Naive thymus-derived CD8-positive, alpha-beta T cell (primary cell): ENCODE data around the gene RB1. TPM values are rescaled to one million over a fixed set of nuclear protein-coding genes. Genes with fewer than 3 reads are reported as not detected.

Experiments
- ATAC-seq, 2 donors: fragments of 150-1000 bp; cut with Tn5 transposase in 1 of 2; sonication (Bioruptor Pico), chemical (Tn5 transposase) in 1 of 2; 1 replicate in 1 of 2; 2 replicates in 1 of 2; pipeline ENCODE4 v1.10.0; 2021; ENCODE audit warnings: mild to moderate bottlenecking in 2 of 2, moderate library complexity in 2 of 2
- POLR2A ChIA-PET: fragments of 350-600 bp; sonication (Branson Sonifier 250); formaldehyde crosslinking; loops from one replicate; lab custom pipeline; 2021; ENCODE audit warnings: antibody characterized with exemption; lab: Charles Lee
- DNase-seq, 10 donors: peaks; one replicate each; pipeline versions ENCODE4 v3.0.0 to v3.0.0-alpha.2; 2020 to 2022
- H3K27ac Mint-ChIP-seq, 10 donors: one replicate each; pipeline ENCODE4 v1.8.0; 2020 to 2022; ENCODE audit warnings: mild to moderate bottlenecking in 10 of 10, mixed read lengths in 10 of 10, moderate library complexity in 4 of 10, inconsistent platforms in 1 of 10
- H3K27me3 Mint-ChIP-seq, 5 donors: one replicate each; pipeline ENCODE4 v1.8.0; 2021 to 2022; ENCODE audit warnings: mixed read lengths in 5 of 5
- H3K36me3 Mint-ChIP-seq, 3 donors: one replicate each; pipeline ENCODE4 v1.8.0; 2020 to 2022; ENCODE audit warnings: mixed read lengths in 3 of 3, mild to moderate bottlenecking in 2 of 3, inconsistent platforms in 1 of 3
- H3K4me1 Mint-ChIP-seq, 4 donors: one replicate each; pipeline ENCODE4 v1.8.0; 2021 to 2022; ENCODE audit warnings: mixed read lengths in 4 of 4
- H3K4me3 Mint-ChIP-seq, 10 donors: one replicate each; pipeline ENCODE4 v1.8.0; 2020 to 2022; ENCODE audit warnings: mild to moderate bottlenecking in 10 of 10, mixed read lengths in 10 of 10, moderate library complexity in 6 of 10, inconsistent platforms in 1 of 10
- H3K9me3 Mint-ChIP-seq, 9 donors: one replicate each; pipeline ENCODE4 v1.8.0; 2020 to 2022; ENCODE audit warnings: mixed read lengths in 9 of 9, mild to moderate bottlenecking in 3 of 9, inconsistent platforms in 1 of 9, moderate library complexity in 1 of 9
- polyA plus RNA-seq, 3 donors: library from polyadenylated mRNA; unstranded; fragments of 300-500 nt; fragmentation: Illumina TruSeq; gene quantifications; one replicate each; pipeline ENCODE4 v1.2.3, GENCODE V29; 2021
- total RNA-seq, 8 experiments: library from RNA in 2 of 8; stranded (reverse) in 2 of 8; gene quantifications; one replicate each; pipeline ENCODE4 v1.2.3 and lab custom pipeline; 2021 to 2026

Gene RB1
- total and polyA plus RNA-seq, 5 experiments from 2014 or later = 11.9 to 32.6 (median 18.0) TPM

GRCh38 chr13:48400850-48401291, 97.3 kb downstream of the RB1 start:
- ATAC-seq (peak; percentile 62 to 63), DNase-seq (no peak)
- H3K4me1 Mint-ChIP-seq = peaks cover 11 to 50% (median 37%) of the 10 kb centered on the region in 4 donors
- H3K27me3 Mint-ChIP-seq = no peaks in the 10 kb centered on the region
- peaks cover 0 to 5% (median 0%) of the 10 kb centered on the region in 9 donors for H3K9me3 Mint-ChIP-seq
- peaks cover 0 to 6% (median 4%) of the 10 kb centered on the region in 3 donors for H3K36me3 Mint-ChIP-seq
- H3K27ac Mint-ChIP-seq = peak overlapping the region in 5 of 10 donors; percentile 11 to 77 (median 49)
- H3K4me3 Mint-ChIP-seq = peak overlapping the region in 6 of 10 donors; percentile 8 to 54 (median 48)
- POLR2A ChIA-PET = interaction anchor here (1.2 kb wide), 1 partner anchor 131 kb away, joined by 4 read pairs; no protein-coding TSS in a partner anchor

- ATAC-seq = no peak
Observed at GRCh38 chr13:48401480-48401879, 97.9 kb downstream of the RB1 start.

GRCh38 chr13:48402325-48402932, 98.9 kb downstream of the RB1 start:
- Mint-ChIP-seq H3K27me3 (no peaks in the 10 kb centered on the region), H3K27ac (peak overlapping the region in 2 of 10 donors; percentile 79), H3K9me3 (no peaks in the 10 kb centered on the region), H3K36me3 (peaks cover 0 to 6% (median 0%) of the 10 kb centered on the region in 3 donors), H3K4me3 (no peak overlapping the region), H3K4me1 (peaks cover 16 to 62% (median 42%) of the 10 kb centered on the region in 4 donors)
- DNase-seq (no peak), ATAC-seq (no peak)
- POLR2A ChIA-PET = no interaction called here

More at GRCh38 chr13:48401480-48401879, 97.9 kb downstream of the RB1 start:
- POLR2A ChIA-PET = interaction anchor here (1.2 kb wide), 1 partner anchor 131 kb away, joined by 4 read pairs; no protein-coding TSS in a partner anchor
- Mint-ChIP-seq H3K9me3 (peaks cover 0 to 3% (median 0%) of the 10 kb centered on the region in 9 donors), H3K4me1 (peaks cover 13 to 56% (median 40%) of the 10 kb centered on the region in 4 donors), H3K27me3 (no peaks in the 10 kb centered on the region), H3K4me3 (peak overlapping the region in 2 of 10 donors; percentile 53 to 65), H3K27ac (peak overlapping the region in 2 of 10 donors; percentile 58 to 77), H3K36me3 (peaks cover 0 to 6% (median 4%) of the 10 kb centered on the region in 3 donors)
- DNase-seq = no peak

GRCh38 chr13:48403151-48403631, 99.6 kb downstream of the RB1 start:
- Mint-ChIP-seq H3K27ac (peak overlapping the region in 8 of 10 donors; percentile 33 to 87 (median 66)), H3K4me1 (peaks cover 16 to 64% (median 43%) of the 10 kb centered on the region in 4 donors), H3K9me3 (no peaks in the 10 kb centered on the region), H3K27me3 (no peaks in the 10 kb centered on the region), H3K36me3 (peaks cover 0 to 6% (median 0%) of the 10 kb centered on the region in 3 donors), H3K4me3 (peak overlapping the region in 7 of 10 donors; percentile 38 to 67 (median 60))
- ATAC-seq (peak; percentile 28 to 50), DNase-seq (no peak)
- POLR2A ChIA-PET = no interaction called here

GRCh38 chr13:48403913-48404312, 100.4 kb downstream of the RB1 start:
- ATAC-seq (no peak), DNase-seq (no peak)
- POLR2A ChIA-PET = no interaction called here
- Mint-ChIP-seq H3K27me3 (no peaks in the 10 kb centered on the region), H3K4me3 (no peak overlapping the region), H3K27ac (peak overlapping the region in 7 of 10 donors; percentile 24 to 80 (median 67)), H3K9me3 (no peaks in the 10 kb centered on the region), H3K36me3 (peaks cover 0 to 6% (median 0%) of the 10 kb centered on the region in 3 donors), H3K4me1 (peaks cover 18 to 72% (median 50%) of the 10 kb centered on the region in 4 donors)

- no peak overlapping the region for H3K4me3 Mint-ChIP-seq
- no peak for ATAC-seq
- no peaks in the 10 kb centered on the region for H3K9me3 Mint-ChIP-seq
- H3K27ac Mint-ChIP-seq = peak overlapping the region in 2 of 10 donors; percentile 2 to 79
- no peak for DNase-seq
- no peaks in the 10 kb centered on the region for H3K27me3 Mint-ChIP-seq
- peaks cover 0 to 6% (median 0%) of the 10 kb centered on the region in 3 donors for H3K36me3 Mint-ChIP-seq
- POLR2A ChIA-PET = no interaction called here
- peaks cover 16 to 76% (median 51%) of the 10 kb centered on the region in 4 donors for H3K4me1 Mint-ChIP-seq
Observed at GRCh38 chr13:48404952-48405351, 101.4 kb downstream of the RB1 start.

GRCh38 chr13:48405875-48406274, 102.3 kb downstream of the RB1 start:
- Mint-ChIP-seq H3K36me3 (peaks cover 0 to 6% (median 0%) of the 10 kb centered on the region in 3 donors), H3K4me3 (no peak overlapping the region), H3K27ac (peak overlapping the region in 7 of 10 donors; percentile 15 to 79 (median 48)), H3K27me3 (no peaks in the 10 kb centered on the region), H3K9me3 (no peaks in the 10 kb centered on the region), H3K4me1 (peaks cover 15 to 76% (median 50%) of the 10 kb centered on the region in 4 donors)
- POLR2A ChIA-PET = no interaction called here
- ATAC-seq = no peak
- DNase-seq = no peak

- Mint-ChIP-seq H3K4me3 (peak overlapping the region; percentile 59 to 91 (median 73)), H3K27ac (peak overlapping the region in 3 of 10 donors; percentile 26 to 95 (median 73)), H3K36me3 (peaks cover 0 to 2% (median 0%) of the 10 kb centered on the region in 3 donors), H3K4me1 (peaks cover 17 to 63% (median 41%) of the 10 kb centered on the region in 4 donors), H3K9me3 (no peaks in the 10 kb centered on the region), H3K27me3 (no peaks in the 10 kb centered on the region)
- POLR2A ChIA-PET = no interaction called here
- no peak for ATAC-seq
- no peak for DNase-seq
Observed at GRCh38 chr13:48410199-48410598, 106.6 kb downstream of the RB1 start.

GRCh38 chr13:48411147-48411794, 107.7 kb downstream of the RB1 start:
- Mint-ChIP-seq H3K27ac (peak overlapping the region; percentile 80 to 99 (median 94)), H3K27me3 (no peaks in the 10 kb centered on the region), H3K9me3 (peaks cover 0 to 2% (median 0%) of the 10 kb centered on the region in 9 donors), H3K4me1 (peaks cover 16 to 56% (median 38%) of the 10 kb centered on the region in 4 donors), H3K4me3 (peak overlapping the region; percentile 83 to 99 (median 92)), H3K36me3 (peaks cover 0 to 3% (median 3%) of the 10 kb centered on the region in 3 donors)
- ATAC-seq = peak; percentile 35 to 48
- DNase-seq = no peak
- POLR2A ChIA-PET = no interaction called here

GRCh38 chr13:48411841-48412531, 108.4 kb downstream of the RB1 start:
- Mint-ChIP-seq H3K27me3 (no peaks in the 10 kb centered on the region), H3K27ac (peak overlapping the region; percentile 90 to 99 (median 94)), H3K9me3 (peaks cover 0 to 2% (median 0%) of the 10 kb centered on the region in 9 donors), H3K4me1 (peaks cover 16 to 52% (median 34%) of the 10 kb centered on the region in 4 donors), H3K4me3 (peak overlapping the region; percentile 83 to 99 (median 92)), H3K36me3 (peaks cover 0 to 7% (median 3%) of the 10 kb centered on the region in 3 donors)
- peak in 3 of 10 donors; percentile 2 to 31 (median 30) for DNase-seq
- ATAC-seq = peak; percentile 81 to 87
- POLR2A ChIA-PET = interaction anchor here (0.9 kb wide), 2 partner anchors 80 to 122 kb away, joined by 3 to 4 read pairs; no protein-coding TSS in a partner anchor

- peak; percentile 43 to 67 for ATAC-seq
- peaks cover 0 to 12% (median 8%) of the 10 kb centered on the region in 3 donors for H3K36me3 Mint-ChIP-seq
- H3K4me1 Mint-ChIP-seq = peaks cover 12 to 46% (median 34%) of the 10 kb centered on the region in 4 donors
- peak within 1 kb of the TSS; percentile 83 to 99 (median 92) for H3K4me3 Mint-ChIP-seq
- POLR2A ChIA-PET = interaction anchor here (0.9 kb wide), 2 partner anchors 79 to 121 kb away, joined by 3 to 4 read pairs; no protein-coding TSS in a partner anchor
- DNase-seq = peak in 3 of 10 donors; percentile 18 to 27 (median 24)
- peaks cover 0 to 2% (median 0%) of the 10 kb centered on the region in 9 donors for H3K9me3 Mint-ChIP-seq
- no peaks in the 10 kb centered on the region for H3K27me3 Mint-ChIP-seq
- peak within 1 kb of the TSS; percentile 92 to 99 (median 94) for H3K27ac Mint-ChIP-seq
Observed at GRCh38 chr13:48412881-48413351, 109.4 kb downstream of the RB1 start, which contains the start of gene LPAR6. TSS of gene LPAR6 (minus strand) at chr13:48413113. CDS start at chr13:48412423, 690 bp downstream.
